PFSK-1 (cell line): ENCODE data around the gene RPL32.

Experiments used
- FOXP2 ChIP-seq: optimal IDR thresholded peaks from 2 replicates; pipeline ENCODE3; 2011; ENCODE audit warnings: borderline replicate concordance, control low read depth, inconsistent platforms; ENCODE audit not compliant: insufficient read depth; ENCODE audit errors: extremely low read length, extremely low read depth
- POLR2AphosphoS5 ChIP-seq: IDR thresholded peaks from 2 replicates; pipeline ENCODE4 v1.6.1; 2012; ENCODE audit warnings: low read depth, mild to moderate bottlenecking, control low read depth, low read length, moderate library complexity
- REST ChIP-seq, 2 experiments: IDR thresholded peaks; 2 replicates each; pipeline versions ENCODE4 v1.6.1 to v1.8.0; 2011 to 2012; ENCODE audit warnings: low read depth in 2 of 2, low read length in 2 of 2, control low read depth in 1 of 2, inconsistent platforms in 1 of 2, mild to moderate bottlenecking in 1 of 2, moderate library complexity in 1 of 2; ENCODE audit not compliant: insufficient read depth in 1 of 2
- SIN3A ChIP-seq: IDR thresholded peaks from 2 replicates; pipeline ENCODE4 v1.6.1; 2012; ENCODE audit warnings: mild to moderate bottlenecking, low read length, moderate library complexity, borderline replicate concordance; ENCODE audit not compliant: insufficient read depth
- TAF1 ChIP-seq: IDR thresholded peaks from 2 replicates; pipeline ENCODE4 v1.6.1; 2012; ENCODE audit warnings: low read length, control low read depth, borderline replicate concordance; ENCODE audit not compliant: insufficient read depth

- TF ChIP-seq POLR2AphosphoS5 = no peak
- no peak for TF ChIP-seq FOXP2
- TF ChIP-seq TAF1 = no peak
- TF ChIP-seq SIN3A = no peak
- no peak for TF ChIP-seq REST (IDR thresholded peaks at IDR 0.05; ENCODE audit: insufficient read depth in 1 of 2, low read depth in 2 of 2, low read length in 2 of 2)
Observed at GRCh38 chr3:12818273-12818672, 23.1 kb downstream of the RPL32 start.
